Right lobe of liver (tissue), 6 donors: ENCODE measurements around the gene FGD5. TPM values are rescaled to one million over a fixed set of nuclear protein-coding genes. Genes with fewer than 3 reads are reported as not detected.

ENCODE experiments used
- ATAC-seq, 4 donors: fragments of 200-7000 bp; cut with Tn5 transposase; one replicate each; pipeline ENCODE4 v1.9.1; 2020; ENCODE audit warnings: mild to moderate bottlenecking in 4 of 4, moderate library complexity in 4 of 4
- DNase-seq, 3 donors: peaks; one replicate each; pipeline ENCODE4 v3.0.0-alpha.2; 2020
- H3K27ac ChIP-seq, 3 donors: fragments of 200-600 bp; one replicate each; pipeline ENCODE4 v1.8.0; 2022
- H3K27me3 ChIP-seq, 2 donors: fragments of 200-600 bp; one replicate each; pipeline ENCODE4 v1.8.0; 2022
- H3K36me3 ChIP-seq, 4 donors: fragments of 200-600 bp; sonication (generic) in 1 of 4; one replicate each; pipeline versions ENCODE4 v1.5.1 to v1.8.0; 2017 to 2022; ENCODE audit warnings: control low read depth in 1 of 4
- H3K4me1 ChIP-seq, 4 donors: fragments of 200-600 bp; sonication (generic) in 1 of 4; one replicate each; pipeline versions ENCODE4 v1.5.1 to v1.8.0; 2017 to 2022; ENCODE audit warnings: control low read depth in 1 of 4
- H3K4me3 ChIP-seq, 3 donors: fragments of 200-600 bp; one replicate each; pipeline ENCODE4 v1.8.0; 2022
- H3K9me3 ChIP-seq, 4 donors: fragments of 200-600 bp; sonication (generic) in 1 of 4; one replicate each; pipeline versions ENCODE4 v1.5.1 to v1.8.0; 2017 to 2022; ENCODE audit warnings: control low read depth in 1 of 4
- POLR2A ChIP-seq: fragments of 450-650 bp; IDR thresholded peaks from one replicate; pipeline ENCODE4 v1.6.1; 2017; ENCODE audit warnings: antibody characterized with exemption, mild to moderate bottlenecking
- WGBS: methylation state at CpG from one replicate; pipeline ENCODE4 v1.1.6; 2018; ENCODE audit warnings: low coverage, low lambda C conversion rate; ENCODE audit not compliant: insufficient coverage; ENCODE audit errors: missing lambda C conversion rate; 5-methylcytosine and 5-hydroxymethylcytosine counted together
- intact Hi-C, 2 donors: fragments of 100-400 bp; cut with DNase I; formaldehyde crosslinking; loops; one replicate each; pipeline versions ENCODE4 v1.11.2 to v1.14.1; 2022
- total RNA-seq, 6 experiments: library from RNA; depleted of rRNA in 2 of 6; stranded (reverse); fragments of >200 nt in 2 of 6; fragmentation: NEBNext Ultra II Directional in 3 of 6; extraction: Animal tissue kit (Norgen Biotek cat#: 25700) in 3 of 6; gene quantifications; one replicate each; pipeline versions ENCODE4 v1.1.0 to v1.2.4, GENCODE V29; 2016 to 2023
- TF ChIP-seq, protein P1 (sequence below), 4 donors: fragments of 200-600 bp in 3 of 4; fragments of 450-650 bp in 1 of 4; IDR thresholded peaks; one replicate each; pipeline versions ENCODE4 v1.5.1 to v1.8.0; 2016 to 2022; ENCODE audit warnings: antibody characterized with exemption in 4 of 4, mild to moderate bottlenecking in 2 of 4
- donor health status: DM: no; HTN: yes; CAD: no.
- donor health status: DM: no; HTN: no; CAD: no.
- donor health status: DM: no; HTN: no; CAD: no.
- donor health status: DM: no; HTN: yes; CAD: no.
- donor health status: DM: no; HTN: yes; CAD: no.

The FGD5 gene
- total RNA-seq, 6 experiments from 2014 or later, result 3.4 to 8.9 (median 5.9) TPM

DNA sequence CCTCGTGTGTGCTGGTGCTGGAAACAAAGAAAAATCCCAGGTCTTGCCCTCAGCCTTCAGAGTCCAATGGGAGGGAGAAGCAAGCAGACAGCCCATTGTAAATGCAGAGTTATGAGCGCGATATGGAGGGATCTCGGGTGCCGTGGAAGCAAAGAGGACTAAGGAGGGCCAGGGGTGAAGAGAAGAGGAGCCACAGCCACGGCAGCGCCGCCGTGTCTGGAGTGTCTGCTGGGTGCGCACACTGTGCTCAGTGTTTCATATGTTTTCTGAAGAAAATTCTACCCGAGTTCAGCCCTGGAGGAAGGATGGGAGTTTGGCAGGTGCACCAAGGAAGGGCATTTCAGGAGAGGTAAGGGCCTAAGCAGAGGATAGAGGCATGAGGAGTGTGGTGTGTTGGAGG lies 92.9 kb downstream of the FGD5 start:
- 82% methylated on average over 3 of the region's 11 CpGs for WGBS
- Histone ChIP-seq H3K4me3 (no peak overlapping the region), H3K27me3 (no peaks in the 10 kb centered on the region), H3K4me1 (peaks cover 0 to 13% (median 6%) of the 10 kb centered on the region in 4 donors), H3K9me3 (no peaks in the 10 kb centered on the region), H3K27ac (no peak overlapping the region), H3K36me3 (no peaks in the 10 kb centered on the region)
- no peak for DNase-seq
- no peak for ATAC-seq
- intact Hi-C loops, result loop anchor here (10.0 kb wide), 3 partner anchors 47 to 237 kb away; partner anchors contain the start of gene C3orf20 (in 1 of the 2)
- no peak for TF ChIP-seq POLR2A
- TF ChIP-seq, protein P1, sequence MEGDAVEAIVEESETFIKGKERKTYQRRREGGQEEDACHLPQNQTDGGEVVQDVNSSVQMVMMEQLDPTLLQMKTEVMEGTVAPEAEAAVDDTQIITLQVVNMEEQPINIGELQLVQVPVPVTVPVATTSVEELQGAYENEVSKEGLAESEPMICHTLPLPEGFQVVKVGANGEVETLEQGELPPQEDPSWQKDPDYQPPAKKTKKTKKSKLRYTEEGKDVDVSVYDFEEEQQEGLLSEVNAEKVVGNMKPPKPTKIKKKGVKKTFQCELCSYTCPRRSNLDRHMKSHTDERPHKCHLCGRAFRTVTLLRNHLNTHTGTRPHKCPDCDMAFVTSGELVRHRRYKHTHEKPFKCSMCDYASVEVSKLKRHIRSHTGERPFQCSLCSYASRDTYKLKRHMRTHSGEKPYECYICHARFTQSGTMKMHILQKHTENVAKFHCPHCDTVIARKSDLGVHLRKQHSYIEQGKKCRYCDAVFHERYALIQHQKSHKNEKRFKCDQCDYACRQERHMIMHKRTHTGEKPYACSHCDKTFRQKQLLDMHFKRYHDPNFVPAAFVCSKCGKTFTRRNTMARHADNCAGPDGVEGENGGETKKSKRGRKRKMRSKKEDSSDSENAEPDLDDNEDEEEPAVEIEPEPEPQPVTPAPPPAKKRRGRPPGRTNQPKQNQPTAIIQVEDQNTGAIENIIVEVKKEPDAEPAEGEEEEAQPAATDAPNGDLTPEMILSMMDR (IDR thresholded peaks at IDR 0.05), result no peak

DNA sequence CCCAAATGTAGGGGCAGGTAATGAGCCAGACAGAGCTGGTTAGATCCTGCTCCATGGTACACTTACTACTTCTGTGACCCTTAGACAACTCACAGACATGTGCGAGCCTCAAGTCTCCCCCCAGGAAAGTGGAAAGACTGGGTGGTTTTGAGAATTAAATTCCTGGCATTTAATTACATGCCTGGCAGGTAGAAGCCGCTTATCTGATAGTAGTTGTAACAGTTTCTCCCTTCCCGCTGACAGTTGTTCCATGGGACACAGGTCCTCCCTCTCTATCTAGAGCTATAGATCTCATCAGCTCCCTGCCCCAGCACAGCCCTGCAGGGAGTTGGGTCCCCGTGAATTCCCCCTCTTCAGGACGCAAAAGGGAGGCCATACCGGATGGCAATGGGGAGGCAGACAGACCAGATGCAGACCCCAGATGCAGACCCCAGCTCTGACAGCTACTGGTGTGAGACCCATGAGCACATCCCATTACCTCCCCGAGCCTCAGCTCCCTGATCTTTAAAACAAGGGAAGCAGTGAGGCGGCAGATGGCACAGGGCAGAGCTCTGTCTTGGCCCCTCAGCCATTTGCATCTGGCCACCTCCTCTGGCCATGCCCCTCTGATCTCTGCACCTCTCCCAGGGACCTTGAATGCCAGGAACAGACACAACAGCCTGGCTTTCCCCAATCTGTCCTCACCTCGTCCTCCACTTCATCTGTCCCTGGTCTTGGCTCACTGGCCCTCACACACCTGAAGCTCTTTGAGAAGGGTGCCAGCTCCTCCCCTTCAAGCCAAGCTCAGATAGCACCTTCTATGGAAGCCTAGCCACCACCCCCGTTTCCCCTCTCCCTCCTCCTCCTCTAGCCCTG lies 94.5 kb downstream of the FGD5 start:
- 85% methylated on average over 6 of the region's 10 CpGs for WGBS
- Histone ChIP-seq H3K4me1 (peaks cover 0 to 13% (median 6%) of the 10 kb centered on the region in 4 donors), H3K9me3 (no peaks in the 10 kb centered on the region), H3K27me3 (no peaks in the 10 kb centered on the region), H3K4me3 (no peak overlapping the region), H3K27ac (no peak overlapping the region), H3K36me3 (no peaks in the 10 kb centered on the region)
- intact Hi-C loops, result loop anchor here (10.0 kb wide), 3 partner anchors 48 to 238 kb away; partner anchors contain the start of gene C3orf20 (in 1 of the 2)
- TF ChIP-seq, protein P1 (IDR thresholded peaks at IDR 0.05), result no peak
- TF ChIP-seq POLR2A, result no peak
- DNase-seq (peak in 1 of 3 donors; percentile 37), ATAC-seq (no peak)

DNA sequence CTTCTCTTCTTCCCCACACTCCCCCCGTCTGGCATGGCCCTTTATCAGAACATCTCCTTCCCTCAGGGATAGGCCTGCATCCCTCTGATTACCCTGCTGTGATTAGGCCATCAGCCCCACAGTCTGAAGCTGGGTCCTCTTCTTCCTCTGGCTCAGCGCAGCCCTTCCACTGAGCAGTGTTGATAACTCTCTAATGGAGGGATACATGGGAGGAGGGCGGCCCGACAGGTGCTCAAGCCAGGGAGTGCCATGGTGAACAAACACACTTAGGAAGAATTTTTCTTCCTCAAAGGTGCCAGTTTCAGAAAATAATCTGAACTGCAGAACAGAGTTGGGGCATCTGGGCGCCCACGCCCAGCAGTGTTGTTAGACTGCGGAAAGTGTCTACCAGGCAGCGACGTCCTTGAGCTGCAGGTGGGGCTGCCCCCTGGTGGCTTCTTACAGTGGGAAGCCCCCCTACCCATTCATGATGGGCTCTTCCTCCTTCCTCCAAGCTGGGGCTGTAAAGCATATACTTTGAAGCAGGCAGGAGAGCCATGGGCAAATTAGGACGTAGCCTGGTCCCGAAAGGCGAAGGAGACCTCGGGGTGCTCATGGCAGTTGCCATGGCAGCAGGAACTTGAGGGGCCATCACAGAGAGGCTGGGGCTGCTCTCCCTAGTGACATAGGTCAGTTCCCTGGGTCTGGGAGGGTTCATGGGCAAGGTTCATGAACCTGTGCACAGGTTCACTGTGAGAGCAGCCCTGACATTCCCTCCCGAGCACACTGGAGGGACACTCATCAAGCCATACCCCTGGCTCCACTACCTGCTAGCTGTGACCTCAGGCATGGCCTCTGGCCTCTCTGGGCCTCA lies 95.4 kb downstream of the FGD5 start:
- Histone ChIP-seq H3K9me3 (no peaks in the 10 kb centered on the region), H3K27me3 (no peaks in the 10 kb centered on the region), H3K36me3 (no peaks in the 10 kb centered on the region), H3K27ac (peak overlapping the region in 1 of 3 donors; percentile 20), H3K4me1 (peaks cover 0 to 13% (median 6%) of the 10 kb centered on the region in 4 donors), H3K4me3 (no peak overlapping the region)
- ATAC-seq (peak; percentile 52 to 72 (median 63)), DNase-seq (no peak)
- WGBS, result 87% methylated on average over 4 of the region's 14 CpGs
- no peak for TF ChIP-seq POLR2A
- TF ChIP-seq, protein P1 (IDR thresholded peaks at IDR 0.05), result no peak
- intact Hi-C loops, result loop anchor here (10.0 kb wide), 3 partner anchors 49 to 239 kb away; partner anchors contain the start of gene C3orf20 (in 1 of the 2)

DNA sequence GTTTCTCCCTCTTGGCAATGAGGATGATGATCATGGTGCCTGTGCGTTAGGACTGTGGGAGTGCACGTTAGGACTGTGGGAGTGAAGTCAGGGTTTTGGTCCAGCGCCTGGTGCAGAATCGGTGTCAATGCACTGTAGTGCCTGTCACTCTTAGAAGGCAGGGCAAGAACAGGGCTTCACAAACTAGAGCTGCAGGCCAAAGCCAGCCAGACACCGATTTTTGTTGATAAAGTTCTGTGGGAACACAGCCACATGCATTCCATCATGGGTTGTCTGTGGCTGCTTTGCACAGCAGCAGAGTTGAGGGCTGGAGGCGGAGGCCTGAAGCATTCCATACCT lies 96.0 kb downstream of the FGD5 start:
- 19% methylated on average over 5 of the region's 6 CpGs for WGBS
- intact Hi-C loops, result loop anchor here (10.0 kb wide), 3 partner anchors 50 to 240 kb away; partner anchors contain the start of gene C3orf20 (in 1 of the 2)
- no peak overlapping the region for H3K4me3 ChIP-seq
- no peak for TF ChIP-seq POLR2A
- TF ChIP-seq, protein P1 (IDR thresholded peaks at IDR 0.05), result no peak
- H3K27me3 ChIP-seq, result no peaks in the 10 kb centered on the region
- peak; percentile 49 to 91 (median 74) for ATAC-seq
- H3K9me3 ChIP-seq, result no peaks in the 10 kb centered on the region
- H3K4me1 ChIP-seq, result peaks cover 0 to 13% (median 6%) of the 10 kb centered on the region in 4 donors
- H3K36me3 ChIP-seq, result no peaks in the 10 kb centered on the region
- peak overlapping the region in 1 of 3 donors; percentile 20 for H3K27ac ChIP-seq
- peak in 2 of 3 donors; percentile 69 to 80 for DNase-seq
